Right renal pelvis (tissue), 4 donors: ENCODE results near the gene ALOX5AP. TPM values are rescaled to one million over a fixed set of nuclear protein-coding genes. Genes with fewer than 3 reads are reported as not detected.

ENCODE experiments used
- DNase-seq, 4 donors: peaks; one replicate each; pipeline ENCODE4 v3.0.0-alpha.2; 2013; ENCODE audit warnings: low read depth in 4 of 4, low spot score in 3 of 4, missing footprints in 1 of 4
- polyA plus RNA-seq, 4 donors: library from polyadenylated mRNA; unstranded; fragments of 120-200 nt; gene quantifications; one replicate each; pipeline ENCODE4 v1.2.1, GENCODE V29; 2013; ENCODE audit not compliant: insufficient read length in 4 of 4

Gene ALOX5AP
- polyA plus RNA-seq, 4 donors, result 3.6 to 5.6 (median 5.0) TPM

DNA sequence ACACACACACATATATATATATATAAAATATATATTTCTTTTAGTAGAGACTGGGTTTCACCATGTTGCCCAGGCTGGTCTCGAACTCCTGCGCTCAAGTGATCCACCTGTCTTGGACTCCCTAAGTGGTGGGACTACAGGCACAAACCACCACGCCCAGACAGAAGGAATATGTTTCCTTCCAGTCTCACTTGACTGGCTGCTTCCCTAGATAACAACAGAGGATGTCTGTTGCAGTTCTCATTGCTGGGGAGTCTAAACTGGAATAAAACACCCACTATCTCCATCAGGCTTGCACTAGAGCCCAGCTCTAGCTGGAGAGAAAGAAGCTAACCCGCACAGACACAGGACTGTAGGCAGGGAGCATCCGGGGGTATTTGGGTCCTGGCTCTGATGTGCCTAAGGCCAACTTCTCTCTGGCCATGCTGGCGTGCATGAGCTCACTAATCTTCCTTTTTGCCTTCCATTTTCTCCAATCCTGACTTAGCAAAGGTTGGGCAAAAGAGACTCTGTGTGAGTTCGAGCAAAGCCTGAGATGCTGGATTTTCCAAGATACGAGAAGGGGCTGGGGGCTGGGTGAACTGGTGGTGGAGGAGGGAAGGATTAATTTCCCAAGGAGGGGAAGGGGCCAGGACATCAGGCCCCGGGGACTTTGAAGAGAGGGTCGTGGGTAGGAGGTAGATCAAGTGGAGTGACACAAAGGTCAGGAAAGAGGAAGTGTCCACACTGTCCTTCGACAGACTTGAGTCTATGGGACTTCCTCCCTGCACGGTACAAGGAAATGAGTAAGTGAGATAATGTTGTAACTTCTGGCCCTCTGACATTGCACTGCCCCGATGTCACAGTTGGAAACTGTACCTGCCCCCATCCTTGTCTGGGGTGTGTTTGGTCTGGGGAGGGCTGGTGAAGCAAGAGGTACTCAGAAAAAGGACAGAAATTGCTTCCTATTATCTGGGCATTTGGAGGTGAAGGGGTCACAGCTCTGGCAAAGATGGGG lies 22.5 kb upstream of the ALOX5AP start:
- no peak for DNase-seq

DNA sequence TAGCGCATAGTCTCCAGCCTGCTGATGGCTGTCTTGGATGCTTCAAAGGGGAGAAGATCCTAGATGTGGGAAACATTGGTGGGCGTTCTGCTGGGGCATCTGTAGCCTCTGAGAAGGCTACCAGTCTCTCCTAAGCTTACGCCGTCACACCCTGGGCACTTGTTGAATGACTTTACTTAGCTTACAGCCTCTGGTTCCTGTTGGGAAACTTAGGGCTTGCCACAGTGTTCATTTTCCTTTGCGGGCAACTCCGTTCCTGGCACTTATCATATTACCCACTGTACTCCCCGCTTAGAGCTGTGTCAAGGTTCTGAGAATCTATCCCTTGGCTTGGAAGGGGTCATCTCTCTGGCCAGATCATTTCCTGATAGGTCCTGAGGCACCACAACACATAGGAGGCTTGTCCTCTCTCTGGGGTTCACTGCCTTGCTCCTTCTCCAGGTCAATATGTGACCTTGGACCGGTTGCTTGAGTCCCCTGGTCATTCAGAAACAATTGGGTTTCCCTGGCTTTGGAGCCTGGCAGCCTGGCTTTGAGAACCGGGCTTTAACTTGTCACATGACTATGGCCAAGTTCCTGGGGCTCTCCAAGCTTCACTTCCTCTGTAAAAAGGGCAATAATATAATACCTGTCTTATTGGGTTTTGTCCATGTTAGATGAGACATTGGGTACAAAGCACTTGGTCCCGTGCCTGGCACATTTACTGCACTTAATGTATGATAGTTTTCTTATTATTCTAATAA lies 20.5 kb upstream of the ALOX5AP start:
- DNase-seq, result no peak

DNA sequence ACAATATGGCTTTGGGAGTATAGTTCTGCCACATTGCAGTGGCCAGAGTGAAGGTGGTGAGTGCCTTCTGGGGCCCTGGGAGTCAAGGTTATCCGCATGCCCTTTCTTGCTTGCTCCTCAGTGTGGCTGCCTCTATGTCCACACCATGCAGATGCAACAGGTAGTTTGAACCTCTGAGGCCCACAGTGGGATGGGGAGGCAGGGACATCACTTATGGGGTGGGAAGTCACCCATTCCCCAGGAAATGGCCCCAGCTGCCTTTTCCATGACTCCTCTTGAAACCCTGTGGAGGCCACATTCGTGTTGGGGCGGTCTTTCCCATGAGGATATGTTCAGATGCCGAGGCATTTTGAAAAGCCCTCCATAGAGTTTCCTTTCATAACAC lies 20.0 kb upstream of the ALOX5AP start:
- DNase-seq, result no peak

DNA sequence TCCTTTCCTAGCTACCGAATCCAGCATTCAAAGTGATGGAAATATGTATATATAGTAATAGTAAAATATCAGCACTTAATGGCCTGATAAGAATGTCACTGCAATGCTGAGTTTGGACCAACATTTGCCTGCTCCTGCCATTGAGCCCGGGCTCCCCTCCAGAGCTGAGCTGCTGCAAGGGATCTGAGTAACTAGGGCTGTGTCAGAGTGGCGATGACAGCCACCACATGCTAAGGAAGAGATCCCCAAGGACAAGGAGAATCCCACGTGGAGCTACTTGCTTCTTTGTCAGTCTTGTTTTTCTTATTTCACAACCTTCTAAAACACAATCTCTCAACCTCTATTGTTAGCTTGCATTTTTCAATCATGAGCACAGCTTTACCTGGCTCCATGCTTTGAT lies 19.5 kb upstream of the ALOX5AP start:
- no peak for DNase-seq

DNA sequence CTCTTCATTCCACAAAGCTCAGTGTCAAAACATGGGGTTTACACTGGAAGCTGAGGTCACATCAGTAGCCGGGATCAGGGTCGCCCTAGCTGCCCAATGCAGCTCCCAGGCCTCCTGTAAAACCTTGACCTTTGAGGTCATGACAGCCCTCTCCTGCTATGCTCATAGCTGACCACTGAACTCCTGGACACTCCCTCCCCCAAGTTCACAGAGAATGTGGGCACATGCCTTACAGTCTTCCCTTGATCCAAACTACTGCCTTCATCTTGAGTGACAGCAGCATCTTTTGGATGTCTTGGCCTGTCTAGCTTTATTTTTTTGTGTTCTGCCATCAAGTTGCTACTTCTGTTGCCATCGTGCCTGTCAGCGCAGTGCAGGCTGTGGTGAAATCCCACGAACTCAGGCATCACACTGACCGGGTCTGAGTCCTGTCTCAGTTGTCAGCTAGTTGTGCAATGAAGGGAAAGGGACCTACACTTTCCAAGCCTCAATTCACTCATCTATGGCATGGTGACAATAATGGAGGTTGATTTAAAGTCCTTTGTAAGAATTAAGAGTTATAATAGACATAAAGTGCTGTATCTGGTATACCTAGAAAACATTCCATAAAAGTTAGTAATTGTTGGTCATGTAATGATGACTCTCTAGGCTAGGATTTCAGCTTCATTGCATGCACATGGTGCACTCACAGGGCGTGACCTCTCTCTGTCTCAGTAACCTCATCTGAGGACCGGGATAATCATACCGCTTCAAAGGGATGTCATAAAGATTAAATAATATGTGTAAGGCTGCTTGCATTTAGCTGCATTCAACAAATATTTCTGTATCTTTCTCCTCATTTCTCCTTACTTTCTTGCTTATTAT lies 16.4 kb upstream of the ALOX5AP start:
- DNase-seq, result no peak

DNA sequence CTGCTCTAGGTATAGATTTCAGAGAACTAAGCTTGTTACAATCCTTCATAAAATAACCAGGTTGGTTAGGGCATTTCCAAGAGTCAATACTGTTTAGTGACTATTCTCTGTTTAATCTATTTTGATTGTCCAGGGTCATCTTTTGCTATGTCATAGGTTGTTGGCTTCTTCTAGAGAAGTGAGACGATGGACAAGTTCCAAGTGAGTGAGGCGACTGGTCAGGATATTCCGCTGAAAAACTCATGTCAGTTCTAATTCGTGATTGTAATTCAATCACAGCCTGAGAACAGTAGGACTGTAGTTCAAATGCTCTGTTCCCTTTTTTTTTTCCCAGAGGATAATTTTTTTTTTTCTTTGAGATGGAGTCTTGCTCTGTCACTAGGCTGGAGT lies 15.8 kb upstream of the ALOX5AP start:
- DNase-seq, result no peak

DNA sequence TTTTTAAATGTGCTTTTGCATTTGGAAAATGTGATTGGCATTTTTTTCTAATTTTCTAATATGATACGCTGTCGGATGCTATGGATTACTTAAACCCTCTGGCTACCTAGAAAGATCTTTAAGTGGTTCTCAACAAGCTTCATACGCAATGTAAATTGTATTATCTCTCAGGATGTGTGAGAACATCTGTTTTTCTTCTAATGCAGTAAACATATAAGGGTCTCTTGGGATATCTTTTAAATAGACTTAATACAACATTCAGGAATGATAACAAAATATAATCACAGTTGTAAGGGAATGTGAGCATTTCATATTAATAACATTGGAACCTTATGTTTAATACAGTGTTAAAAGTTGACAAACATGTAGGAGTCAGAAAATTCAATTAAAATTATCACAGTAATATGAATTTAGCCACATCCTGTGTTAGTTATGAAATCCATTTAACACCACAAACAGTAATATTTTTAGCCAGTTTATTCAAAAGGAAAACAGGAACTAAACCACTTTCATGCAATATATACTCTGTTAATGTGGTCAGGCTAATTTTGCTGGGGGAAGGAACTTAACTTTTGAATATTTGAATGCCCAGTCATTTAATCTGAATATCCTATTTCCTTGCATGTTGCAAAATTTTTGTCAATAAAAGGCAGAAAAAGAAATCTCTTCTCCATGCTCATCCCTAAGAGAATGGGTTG lies 15.0 kb upstream of the ALOX5AP start:
- DNase-seq, result no peak

DNA sequence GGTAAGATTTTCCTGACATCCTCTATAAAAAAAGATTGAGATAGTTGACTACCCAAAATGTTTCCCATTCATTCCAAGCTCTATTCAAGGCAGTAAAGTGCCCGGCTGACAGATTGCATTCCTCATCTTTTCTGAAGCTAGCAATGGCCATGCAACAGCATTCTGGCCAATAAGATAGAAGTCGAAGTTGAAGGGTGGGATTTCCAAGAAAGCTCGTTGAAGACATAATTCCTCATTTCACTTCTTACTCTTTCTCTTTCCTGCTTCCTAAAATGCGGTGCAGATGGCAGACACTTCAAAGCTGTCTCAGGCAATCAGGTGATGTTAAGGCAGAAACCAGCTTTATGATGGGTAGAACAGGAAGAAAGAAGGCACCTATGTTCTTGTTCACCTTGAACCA lies 13.4 kb upstream of the ALOX5AP start:
- DNase-seq, result no peak

DNA sequence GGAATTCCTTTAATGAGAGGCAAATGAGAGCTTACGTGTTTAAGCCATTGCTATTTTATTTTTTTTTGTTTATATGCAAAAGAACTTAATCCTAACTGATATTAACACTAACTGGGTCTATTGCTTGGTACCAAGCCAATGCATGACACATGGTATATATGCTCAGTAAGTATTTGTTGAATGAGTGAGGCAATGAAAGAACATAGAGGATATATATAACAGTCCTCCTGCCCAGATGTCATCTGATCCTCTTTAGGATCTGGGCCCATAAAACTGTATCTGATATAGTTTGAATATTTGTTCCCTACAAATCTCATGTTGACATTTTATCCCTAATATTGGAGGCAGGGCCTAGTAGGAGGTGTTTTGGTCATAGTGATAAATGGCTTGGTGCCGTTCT lies 13.0 kb upstream of the ALOX5AP start:
- DNase-seq, result no peak

DNA sequence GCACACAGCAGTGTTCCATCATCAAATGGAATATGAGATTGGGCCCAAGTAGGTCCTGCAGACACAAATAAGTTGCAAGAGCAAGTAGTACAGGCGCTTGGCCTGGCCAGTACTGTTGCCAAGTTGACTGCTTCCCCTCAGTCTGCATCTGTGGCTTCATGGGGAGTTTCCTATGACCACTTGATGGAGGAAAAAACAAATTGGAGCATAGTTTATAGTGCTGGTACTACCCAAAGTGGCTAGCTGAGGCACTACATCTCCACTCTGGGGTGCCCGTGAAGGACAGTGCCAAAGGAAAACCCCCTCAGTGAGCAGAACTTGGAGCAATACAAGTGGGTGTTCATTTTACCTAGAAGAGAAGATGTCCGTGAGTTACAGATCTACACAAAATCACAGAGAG lies 10.6 kb upstream of the ALOX5AP start:
- no peak for DNase-seq

DNA sequence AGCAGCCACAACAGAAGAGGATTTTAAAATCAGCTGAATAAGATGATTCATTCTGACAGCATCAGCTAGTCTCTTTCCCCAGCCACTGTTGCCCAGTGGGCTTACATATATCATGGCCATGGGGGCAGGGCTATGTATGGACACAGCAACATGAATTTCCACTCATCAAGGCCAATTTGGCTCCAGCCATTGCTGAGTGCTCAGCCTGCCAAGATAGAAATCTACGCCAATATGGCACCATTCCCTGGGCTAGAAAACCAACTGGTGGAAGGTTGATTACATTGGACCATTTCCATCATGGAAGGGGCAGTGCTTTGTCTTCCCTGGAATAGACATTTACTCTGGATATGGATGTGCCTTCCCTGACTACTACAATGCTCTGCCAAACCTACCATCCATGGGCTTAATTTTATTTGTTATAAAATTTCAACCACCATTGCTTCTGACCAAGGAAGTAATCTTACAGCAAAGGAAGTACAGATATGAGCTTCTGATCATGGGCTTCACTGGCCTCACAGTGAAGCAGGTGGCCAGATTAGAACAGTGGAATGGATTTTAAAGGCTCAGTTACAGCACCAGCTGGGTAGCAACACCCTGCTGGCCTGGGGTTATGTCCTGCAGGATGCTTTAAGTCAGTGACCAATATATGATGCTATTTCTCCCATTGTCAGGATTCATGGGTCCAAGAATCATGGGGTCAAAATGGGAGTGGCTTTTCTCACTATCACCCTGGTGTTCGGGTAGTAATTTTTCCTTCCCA lies 9.8 kb upstream of the ALOX5AP start:
- no peak for DNase-seq

DNA sequence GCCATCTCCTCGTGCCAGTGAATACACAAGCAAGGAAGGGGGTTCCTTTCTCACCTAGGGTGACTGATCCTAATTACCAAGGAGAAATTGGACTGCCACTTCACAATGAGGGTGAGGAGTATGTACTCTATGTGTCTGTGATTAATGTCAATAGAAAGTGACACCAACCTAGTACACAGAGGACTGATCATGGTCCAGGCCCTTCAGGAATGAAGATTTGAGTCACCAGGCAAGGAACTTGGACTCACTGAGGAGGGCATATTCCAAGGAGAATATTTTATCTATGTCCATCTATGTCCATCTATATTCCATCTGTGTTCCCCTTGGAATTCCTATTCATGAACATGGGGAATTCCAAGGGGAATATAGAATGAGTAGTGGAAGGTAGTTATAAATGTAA lies 9.2 kb upstream of the ALOX5AP start:
- DNase-seq, result no peak

DNA sequence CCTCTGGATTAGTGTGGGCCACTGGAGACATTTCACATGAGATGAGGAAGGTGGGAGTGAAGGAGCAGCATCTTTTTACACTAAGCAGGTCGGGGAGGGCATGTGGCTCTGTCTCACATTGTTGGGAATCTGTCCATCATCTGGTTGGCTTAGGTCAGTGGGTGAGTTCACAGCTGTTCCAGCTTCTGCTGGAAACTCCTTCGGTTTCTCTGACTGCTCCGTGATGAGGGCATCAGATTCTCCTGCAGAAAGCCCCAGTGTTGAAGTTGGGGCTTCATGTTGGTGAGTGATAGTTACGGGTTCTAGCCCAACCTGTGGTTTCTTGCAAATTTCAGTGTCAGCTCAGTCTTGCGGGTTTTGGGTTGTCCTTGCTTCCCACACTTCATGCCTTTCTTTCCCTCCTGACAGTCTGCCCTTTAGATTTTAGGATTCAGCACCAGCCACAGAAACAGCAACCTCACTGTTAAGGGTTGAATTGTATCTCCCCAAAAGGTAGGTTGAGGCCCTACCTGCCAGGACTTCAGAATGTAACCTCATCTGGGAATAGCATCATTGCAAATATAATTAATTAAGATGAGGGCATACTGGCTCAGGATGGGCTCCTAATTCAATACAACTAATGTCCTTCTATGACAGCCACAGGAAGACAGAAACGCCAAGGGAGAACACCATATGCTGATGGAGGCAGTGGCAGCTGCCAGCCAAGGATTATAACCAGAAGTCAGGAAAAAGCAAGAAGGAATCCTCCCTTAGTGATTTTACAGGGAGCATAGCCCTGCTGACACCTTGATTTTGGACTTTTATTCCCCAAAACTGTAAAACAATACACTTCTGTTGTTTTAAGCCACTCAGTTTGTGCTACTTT lies 7.6 kb upstream of the ALOX5AP start:
- no peak for DNase-seq

DNA sequence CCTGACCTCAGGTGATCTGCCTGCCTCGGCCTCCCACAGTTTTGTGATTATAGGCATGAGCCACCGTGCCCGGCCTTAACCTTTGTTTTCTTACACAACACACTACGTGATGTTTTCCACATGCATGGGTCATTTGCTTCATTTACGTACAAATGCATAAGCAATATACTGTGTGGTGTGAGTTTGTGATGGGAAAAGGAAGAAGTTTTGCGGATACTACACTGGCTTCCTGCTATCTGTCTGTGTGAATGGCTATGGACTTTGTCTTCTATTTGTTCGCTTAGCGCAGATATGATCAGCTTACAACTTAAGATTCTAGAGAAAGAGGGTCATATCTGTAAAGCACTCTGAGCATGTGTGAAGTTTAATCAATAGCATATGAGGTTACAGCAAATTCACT lies 5.5 kb upstream of the ALOX5AP start:
- DNase-seq, result no peak

DNA sequence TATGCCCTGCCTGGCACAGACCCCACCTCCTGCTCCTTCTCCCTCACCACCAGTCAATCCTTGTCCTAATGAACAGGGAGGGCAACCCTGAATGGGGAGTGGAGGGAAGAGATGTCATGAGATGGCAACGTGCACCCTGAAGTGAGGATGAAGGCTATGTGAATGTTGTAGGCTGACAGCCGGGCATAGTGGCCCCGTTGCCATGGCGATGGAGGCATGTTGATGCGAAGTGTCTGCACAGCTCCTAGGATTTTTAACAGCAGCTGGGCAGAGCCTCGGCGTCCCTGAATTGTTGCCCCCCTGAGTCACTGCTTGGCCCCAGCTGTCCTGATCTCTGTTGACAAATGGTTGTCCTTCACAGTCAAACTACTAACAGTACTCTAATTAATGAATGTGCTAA lies 4.8 kb upstream of the ALOX5AP start:
- DNase-seq, result no peak

DNA sequence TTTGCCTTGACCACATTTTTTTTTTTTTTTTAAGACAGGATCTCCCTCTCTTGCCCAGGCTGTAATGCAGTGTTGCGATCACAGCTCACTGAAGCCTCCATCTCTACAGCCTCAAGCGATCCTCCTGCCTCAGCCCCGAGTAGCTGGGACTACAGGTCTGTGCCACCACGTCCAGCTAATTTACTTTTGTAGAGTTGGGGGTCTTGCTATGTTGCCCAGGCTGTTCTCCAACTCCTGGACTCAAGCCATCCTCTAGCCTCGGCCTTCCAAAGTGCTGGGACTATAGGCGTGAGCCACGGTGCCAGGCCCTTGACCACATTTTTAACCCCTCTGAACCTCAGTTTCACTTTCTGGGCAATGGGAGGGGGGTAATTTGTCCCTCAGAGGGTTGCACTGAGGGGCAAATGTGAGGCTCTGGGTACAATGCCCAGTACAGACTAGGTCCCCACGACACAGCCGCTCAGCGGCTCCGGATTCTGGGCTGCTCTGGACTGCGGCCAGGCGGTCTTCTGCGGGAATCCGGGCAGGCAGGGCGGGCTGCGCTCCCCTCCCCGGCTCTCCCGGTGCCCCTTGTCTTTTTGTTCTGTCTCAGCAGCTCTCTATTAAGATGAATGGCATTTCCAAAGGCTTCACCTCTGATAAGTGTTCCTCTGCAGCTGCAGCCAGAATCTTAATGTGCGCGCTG lies 3.8 kb upstream of the ALOX5AP start:
- DNase-seq, result no peak

DNA sequence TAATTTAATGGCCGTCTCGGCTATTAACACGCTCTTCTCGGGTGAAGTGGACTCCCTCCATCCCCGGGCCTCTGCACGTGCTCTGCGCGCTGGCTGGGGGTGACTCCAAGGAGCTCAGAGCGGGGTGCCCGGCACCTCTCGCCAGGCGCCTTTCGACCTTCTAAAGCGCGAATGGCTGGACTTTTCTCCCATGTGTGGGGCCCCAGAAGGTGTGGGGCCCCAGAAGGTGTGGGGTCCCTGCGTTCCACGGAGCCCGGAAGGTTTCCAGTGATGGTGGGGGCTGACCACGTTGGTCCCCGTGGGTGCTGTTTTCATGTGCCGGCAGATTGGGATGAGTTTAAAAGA lies 3.3 kb upstream of the ALOX5AP start:
- DNase-seq, result no peak

DNA sequence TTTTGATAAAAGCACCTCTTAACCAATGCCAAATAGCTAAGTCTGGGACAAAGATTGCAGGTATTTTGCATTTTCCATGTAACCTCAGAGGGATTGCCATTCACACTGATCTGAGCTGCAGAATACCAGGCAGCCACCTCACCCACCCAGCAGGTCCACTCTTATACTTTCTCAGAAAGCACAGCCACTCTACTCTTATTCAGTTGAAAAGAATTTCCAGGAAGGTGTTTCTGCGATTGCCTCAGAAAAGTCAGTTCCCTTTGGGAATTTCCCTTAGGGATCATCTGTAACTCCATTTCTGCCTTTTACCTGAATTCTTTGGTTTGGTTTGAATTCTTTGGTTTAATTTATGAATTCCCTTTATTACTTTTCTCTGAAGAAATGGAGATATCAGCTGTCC lies 904 bp upstream of the ALOX5AP start:
- DNase-seq, result no peak
